Stimulated activated CD4-positive, alpha-beta T cell treated with anti-CD3 and anti-CD28 coated beads, Interleukin-15, amount 100 ng/mL, for 24 hours (primary cell): ENCODE results near the gene TNS3.
A peak's percentile ranks its signal among the peaks of the same experiment; 100 is the strongest.

Source experiments
- DNase-seq: peaks from one replicate; pipeline ENCODE4 v3.0.0-alpha.2; 2020

The TNS3 gene

DNA sequence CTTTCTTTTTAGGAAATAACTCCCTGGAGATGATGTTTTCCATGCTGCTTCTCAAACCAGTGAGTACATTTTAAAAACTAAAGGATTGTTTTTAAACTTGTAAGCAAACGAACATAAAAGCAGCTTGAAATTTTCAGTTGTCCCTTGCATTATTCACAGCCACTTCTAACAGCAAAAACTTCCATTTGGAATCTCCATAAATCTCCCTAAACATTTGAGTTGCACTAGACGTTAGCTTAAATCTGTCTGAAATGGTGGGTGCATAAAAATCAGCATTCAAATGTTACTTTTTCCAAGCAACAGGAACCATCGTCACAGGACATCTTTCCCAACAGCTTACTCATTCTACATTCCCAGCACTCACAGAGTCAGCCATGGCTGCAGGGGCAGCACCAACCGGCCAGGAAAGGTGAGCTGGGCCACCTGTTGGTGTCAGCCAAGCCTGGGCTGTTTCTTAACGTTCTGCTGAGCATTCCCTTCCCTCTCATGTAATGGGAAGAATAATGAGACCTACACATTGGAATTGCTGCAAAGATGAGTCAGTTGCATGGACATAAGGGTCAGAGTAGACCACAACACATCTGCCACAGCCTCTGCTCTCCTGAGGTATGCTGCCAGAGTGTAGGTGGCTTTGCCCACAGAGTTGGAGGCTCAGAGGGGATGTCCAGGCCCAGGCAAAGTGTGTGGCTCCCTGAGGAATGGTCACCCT lies 163.2 kb downstream of the TNS3 start:
- DNase-seq: no peak

DNA sequence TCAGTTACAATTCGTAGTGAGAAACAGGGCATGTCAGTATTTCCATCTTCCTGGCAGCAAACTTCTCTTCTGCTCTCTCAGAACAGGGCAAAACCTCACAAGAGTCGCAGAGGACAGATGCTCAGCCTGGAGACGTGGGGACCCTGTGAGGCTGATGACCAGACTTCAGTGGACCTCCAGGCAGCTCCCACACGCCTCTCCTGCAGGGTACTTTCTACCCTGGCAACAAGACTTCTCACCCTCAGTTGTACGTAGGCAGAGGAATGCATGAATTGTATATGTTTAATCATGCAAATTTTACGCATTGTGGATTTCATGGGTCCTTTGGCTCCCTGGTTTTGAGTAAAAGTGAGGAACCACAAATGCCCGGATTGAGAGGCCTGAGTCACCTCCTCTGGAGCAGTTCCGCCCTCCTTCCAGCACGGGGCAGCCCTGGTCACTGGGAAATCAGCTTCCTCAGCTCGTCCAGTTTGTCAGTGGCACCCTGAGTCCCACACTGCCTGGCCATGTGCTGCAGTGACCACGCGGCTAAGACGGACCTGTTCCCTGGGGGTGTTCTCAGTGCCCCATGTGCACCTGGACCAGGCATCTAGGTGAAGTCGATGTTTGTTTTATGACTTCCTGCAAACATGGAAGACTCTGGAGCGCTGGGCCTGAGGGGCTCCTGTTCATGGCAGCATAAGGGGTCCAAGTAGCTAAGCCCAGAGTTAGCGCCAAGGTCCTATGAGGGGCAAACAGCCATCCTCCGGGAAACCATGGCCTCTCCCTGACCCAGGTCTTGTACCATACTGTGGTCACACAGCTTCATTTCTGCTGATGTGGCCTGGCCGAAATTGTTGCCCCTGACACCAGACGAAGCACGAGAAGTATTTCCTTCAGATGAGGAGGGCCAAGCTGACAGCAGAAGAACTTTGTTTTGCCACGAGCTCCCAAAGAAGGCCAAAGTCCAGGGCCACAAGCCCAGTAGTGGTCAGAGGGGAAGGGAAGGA lies 165.1 kb downstream of the TNS3 start:
- DNase-seq: no peak

DNA sequence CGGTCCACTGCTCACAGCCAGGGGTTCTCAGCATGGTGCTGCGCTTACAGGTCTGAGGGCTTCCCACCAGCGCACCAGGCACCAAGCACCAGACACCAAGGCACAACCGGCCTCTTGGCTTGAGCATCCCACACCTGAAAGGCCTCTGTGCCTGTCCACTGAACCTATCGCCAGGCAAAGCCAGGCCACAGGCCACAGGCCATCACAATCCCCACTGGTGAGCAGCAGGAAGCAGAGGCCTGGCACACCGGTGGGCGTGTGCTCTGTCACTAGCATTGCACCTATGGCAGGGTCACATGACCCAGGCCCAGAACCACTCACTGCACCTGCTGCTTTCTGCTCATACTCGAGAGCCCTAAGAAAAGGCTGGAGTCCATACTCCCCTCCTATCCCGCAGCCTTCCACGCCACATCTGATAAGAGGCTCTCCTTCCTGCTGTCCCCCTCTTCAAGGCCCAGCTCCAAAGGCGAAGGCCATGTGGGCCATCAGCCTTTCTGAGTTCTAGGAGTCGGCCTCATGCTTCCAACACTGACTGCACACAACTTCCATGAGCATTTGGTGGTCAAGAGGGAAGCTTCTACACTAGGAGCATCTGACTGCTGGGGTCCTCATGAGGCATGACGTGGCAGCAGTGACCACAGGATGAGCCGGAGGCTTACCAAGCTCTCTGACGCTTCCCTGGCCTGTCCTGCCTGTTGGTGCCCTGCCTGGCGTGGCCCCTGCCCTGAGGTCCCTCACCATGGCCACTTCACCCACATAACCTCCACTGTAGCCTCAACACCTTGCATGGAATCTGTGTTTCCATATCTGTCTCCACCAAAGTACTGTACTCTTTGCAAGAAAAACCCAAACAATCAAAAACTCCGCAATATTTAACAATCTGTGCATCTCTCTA lies 166.3 kb downstream of the TNS3 start:
- DNase-seq: no peak

DNA sequence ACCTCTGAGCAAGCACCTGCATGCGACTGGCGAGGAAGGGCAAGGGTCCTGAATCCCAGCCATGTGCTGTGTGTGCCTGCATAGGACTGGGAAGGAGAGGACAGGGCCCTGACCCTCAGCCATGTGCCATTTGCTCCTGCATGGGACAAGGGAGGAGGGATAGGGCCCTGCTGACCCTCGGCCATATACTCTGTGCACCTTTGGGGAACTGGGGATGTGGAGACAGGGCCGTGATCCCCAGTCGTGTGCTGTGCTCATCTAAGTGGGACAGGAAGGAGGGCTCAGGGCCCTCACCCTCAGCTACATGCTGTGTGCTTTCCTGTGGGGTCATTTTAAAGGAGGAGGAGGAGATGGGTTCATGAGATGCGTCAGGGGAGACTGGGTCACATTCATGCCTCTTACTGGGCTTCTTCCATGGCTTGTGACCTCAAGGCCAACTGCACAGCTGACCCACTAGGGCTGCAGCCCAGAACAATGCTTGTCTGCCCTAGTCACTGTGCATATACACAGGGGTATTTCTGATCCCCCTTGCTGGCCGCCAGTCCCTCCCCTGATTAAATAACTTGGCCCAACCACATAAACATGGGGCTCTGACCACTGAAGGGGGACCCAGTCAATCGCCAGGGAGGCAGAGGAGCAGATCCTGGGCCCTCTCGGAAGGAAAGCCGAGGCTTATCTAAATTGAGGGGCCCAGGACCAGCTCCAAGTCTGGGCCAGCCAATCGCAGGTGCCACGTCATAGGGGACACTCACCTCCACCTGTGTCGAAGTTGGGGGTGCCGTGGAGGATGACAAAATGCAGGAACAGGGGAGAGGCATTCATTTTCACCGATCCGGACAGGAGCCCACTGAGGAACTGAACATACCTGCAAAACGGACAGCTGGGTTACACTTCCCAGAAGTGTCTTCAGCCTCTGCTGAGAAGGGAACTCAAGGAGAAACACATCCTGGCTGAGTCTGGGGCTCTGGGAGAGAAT lies 167.3 kb downstream of the TNS3 start:
- DNase-seq: no peak

DNA sequence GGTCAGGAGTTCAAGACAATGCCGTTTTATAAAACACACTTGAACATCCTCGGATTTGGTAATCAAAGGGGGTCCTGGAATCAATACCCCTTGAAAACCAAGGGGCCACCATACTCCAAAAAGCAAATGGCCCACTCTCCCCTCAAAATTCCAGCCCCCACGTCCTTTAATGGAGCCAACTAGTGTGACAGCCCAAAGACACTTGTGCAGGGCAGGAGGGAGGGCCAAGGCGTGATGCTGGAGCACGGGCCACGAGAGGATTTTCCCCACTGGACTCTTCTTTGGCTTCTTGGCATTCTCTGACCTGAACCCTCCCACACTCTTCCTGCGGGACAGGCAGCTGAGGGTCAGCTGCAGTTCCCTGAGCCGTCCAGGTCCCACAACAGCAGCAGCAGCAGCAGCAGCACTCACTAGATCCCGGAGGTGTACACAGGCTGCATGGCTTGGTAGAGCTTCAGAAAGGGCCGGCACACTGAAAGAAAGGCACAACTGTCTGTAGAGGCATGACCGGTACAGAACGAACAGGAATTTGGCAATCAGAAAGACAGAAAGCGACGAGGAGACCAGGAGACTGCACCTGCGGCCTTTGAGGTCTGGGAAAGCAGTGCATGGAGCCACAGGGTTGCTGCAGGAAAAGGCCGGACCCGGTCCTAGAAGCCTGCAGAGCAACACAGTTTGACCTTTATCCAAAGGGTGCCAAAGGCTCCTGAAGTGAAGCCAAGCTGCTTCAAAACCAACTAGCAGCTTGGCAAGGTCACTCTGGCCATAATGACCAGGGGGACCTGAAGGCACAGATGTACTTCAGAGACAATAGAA lies 168.2 kb downstream of the TNS3 start:
- DNase-seq: no peak

DNA sequence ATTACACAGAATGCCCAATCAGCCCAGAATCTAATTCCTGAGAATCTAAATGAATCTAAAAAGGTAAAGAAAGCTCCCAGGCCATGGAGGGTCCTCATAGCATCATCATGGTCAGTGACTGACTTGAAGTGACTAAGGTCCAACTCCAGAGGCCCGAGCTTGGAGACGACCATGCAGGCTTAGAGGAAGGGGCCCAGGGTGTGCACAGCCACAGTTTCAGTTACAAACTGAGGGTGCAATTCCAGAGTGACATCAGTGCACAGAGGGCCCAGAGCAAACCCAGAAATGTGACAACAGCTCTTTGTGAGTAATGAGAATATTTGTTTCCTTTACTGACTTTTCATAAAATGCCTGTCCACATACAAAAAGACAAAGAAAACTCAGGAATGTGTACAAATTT lies 170.0 kb downstream of the TNS3 start:
- DNase-seq: no peak

DNA sequence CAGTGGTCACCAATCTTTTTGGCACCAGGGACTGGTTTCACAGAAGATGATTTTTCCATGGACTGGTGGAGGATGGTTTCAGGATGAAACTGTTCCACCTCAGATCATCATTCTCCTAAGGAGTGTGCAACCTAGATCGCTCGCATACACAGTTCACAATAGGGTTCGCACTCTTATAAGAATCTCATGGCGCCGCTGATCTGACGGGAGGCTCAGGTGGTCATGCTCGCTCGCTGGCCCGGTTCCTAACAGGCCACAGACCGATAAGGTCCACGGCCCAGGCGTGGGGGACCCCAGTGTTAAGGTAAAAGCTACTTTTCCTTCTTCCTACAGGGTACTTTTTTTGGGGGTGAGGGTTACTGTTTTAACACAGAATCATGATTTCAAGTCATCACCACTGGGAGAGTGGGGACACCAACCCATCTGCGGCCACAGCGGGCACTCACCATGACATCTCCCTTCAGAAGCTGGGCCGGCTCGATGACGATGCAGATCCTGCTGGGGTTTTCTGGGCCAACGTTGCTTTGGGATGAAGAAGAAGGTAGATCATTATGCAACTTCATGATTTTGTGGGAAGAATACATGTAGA lies 170.5 kb downstream of the TNS3 start:
- no peak for DNase-seq

DNA sequence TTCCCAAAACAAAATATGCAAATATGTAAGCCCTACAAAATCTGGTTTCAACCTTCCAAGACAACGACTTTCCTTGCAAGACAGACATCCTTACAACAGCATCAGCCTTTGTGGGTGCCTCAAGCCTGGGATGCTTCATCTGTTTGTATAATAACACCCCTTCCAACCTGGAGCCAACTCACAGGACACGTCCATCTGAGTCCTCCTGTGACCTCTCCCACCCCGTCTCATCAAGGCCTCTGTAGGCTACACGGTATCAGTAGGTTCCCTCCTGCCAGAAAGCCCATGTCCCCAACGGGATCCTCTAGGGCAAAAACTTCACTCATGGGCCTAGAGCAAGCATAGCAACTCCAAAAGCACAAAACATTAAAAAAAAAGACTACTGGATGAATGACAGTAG lies 173.2 kb downstream of the TNS3 start:
- DNase-seq: no peak

DNA sequence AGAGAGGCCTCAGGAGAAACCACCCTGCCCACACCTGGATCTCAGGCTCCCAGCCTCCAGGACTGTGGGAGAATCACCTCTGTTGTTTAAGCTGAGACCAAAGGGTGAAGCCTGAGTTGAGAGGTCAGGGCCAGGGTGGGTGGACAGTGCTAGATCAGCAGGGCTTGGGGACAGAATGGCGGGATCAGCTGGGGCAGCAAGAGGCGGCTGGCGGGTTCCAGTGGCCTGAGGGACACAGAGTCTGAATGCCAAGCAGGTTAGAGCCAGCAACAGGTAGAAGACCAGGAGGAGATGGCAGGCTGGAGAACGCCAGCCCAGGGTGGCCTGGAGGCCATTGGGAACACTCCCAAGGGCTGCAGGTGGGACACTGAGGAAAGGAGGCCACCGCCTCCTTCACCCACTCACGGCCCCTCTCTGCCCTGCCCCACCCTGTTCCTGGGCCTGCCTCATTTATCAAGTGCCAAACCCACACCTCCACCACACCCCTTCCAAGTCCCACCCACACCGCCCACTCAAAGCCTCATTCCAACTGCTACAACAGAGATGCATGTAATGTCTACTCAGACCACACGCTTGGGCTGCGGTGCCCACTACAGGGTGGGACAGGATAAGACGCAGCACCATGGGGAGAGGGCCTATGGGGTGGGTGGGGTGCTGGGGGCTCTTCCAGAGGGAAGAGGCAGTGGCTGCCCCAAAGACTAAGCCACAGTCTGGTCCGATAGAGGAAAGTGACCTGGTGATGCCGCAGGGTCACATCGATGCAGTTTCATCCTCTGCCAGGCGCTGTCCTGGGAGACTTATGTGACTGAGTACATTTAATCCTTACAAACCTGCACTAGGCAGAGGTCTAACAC lies 173.9 kb downstream of the TNS3 start:
- DNase-seq: peak; percentile 6

DNA sequence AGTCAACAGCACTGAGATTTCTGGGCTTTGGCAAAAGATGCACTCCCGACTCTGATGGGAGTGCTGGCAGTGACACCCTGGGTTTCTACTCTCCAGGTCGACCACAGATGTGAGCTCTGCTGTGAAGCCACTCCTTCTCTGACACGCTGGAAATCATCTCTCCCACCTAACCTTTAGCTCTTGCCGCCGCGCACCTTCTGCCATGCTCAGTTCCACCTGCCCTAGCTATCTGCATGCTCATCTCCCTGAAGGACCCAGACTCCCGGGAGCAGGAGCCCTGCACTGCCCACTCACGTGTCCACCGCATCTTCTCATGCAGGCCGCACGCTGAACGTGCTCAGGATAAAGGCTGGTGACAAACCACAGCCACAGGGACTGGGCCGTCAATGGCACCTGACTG lies 174.8 kb downstream of the TNS3 start:
- no peak for DNase-seq

DNA sequence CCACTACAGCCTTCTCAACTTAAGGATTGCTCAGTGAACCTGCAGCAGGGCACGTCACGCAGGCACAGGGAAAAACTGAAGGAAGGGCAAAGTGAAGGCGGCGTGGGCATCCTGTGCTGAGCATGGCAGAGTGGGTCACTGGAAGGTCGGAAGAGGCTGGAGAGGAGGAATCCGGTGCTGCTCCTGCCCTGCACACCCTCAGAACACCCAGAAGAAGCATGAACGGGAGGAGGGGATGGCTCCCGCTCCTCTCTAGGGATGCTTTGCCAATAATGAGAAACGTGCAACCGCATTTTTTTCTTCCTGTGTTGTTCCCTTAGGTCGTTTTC lies 175.1 kb downstream of the TNS3 start:
- no peak for DNase-seq

DNA sequence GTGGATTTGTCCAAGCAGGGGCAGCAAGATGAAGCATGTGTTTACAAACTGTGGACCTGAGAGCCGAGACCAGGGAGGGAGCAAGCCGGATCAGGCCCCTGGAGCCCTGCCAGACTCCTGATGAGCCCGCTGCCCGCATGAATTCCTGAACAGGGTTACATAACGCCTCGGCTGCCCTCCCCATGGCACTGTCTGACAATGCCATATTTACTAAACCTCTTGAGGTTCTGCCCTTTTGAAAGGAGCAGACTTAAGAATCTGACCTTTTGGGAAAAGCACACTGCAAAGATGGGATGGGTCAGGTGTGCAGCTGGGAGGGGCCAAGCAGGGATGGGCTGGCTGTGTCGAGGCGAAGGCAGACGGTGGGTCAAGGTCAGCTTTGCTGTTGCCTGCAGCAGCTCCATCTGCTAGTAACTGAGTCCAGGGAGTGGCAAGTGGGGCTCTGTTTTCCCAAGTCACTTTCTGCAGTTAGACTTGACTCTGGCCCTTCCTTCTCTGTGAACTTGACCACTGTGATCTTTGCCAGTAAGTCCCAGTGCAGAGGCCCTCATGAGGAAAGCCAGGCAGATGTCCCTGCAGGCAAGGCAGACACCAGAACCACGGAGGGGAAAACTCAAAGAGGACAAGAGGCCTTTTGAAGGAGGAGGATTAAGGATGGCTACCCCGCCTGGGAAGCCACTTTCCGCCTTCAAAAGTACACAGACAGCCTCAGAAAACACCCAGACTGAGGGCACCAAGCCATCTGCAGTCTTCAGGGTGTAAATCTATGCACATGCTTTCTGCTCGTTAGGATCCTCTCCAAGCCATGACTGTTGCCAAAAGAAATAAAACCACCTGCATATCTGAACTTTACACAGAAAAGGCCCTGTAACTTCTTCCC lies 175.8 kb downstream of the TNS3 start:
- DNase-seq: no peak

DNA sequence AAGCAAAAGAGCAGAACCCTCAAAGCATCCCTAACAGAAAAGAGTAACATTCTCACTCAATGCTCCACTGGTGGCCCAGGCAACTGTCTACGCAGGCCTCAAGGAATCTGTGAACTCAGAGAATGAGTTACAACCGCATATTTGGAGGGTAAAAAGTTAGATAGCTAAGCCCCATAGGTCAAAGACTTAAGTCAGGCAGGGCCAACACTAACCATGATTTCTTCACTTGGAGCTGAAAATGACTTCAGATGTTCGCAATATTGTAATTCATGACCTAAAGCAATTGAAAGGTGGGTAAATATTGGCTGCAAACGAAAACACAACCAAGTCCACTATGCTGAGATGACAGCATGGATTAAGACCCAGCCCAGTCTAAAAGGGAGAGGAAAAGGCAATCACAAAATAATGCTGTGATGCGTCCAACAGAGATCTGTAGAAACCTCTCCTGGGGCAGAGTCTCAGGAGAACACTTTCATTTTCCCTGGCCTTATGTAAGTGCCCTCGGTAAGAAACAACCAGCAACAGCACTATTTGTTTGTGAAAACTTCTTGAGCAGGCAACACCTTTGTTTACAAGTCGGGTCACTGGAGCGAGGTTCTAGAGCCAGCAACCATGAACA lies 176.5 kb downstream of the TNS3 start:
- DNase-seq: no peak

DNA sequence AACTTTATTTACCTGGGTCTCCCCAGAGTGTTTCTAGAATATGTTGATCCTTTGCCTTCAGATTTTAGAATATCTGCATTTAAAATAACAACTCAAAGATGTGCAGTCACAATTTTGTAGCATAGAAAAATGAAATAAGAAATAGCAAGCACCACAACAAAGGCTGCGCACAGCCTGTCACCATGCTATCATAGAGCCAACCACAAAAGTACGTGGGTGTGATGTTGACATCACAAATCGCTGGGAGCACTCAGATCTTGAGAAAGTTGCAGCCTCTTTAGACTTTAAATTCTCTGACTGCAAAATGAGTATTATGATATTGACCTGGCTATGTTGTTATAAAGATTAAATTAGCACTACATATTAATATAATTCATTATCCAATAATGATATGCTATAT lies 177.9 kb downstream of the TNS3 start:
- DNase-seq: peak; percentile 37

DNA sequence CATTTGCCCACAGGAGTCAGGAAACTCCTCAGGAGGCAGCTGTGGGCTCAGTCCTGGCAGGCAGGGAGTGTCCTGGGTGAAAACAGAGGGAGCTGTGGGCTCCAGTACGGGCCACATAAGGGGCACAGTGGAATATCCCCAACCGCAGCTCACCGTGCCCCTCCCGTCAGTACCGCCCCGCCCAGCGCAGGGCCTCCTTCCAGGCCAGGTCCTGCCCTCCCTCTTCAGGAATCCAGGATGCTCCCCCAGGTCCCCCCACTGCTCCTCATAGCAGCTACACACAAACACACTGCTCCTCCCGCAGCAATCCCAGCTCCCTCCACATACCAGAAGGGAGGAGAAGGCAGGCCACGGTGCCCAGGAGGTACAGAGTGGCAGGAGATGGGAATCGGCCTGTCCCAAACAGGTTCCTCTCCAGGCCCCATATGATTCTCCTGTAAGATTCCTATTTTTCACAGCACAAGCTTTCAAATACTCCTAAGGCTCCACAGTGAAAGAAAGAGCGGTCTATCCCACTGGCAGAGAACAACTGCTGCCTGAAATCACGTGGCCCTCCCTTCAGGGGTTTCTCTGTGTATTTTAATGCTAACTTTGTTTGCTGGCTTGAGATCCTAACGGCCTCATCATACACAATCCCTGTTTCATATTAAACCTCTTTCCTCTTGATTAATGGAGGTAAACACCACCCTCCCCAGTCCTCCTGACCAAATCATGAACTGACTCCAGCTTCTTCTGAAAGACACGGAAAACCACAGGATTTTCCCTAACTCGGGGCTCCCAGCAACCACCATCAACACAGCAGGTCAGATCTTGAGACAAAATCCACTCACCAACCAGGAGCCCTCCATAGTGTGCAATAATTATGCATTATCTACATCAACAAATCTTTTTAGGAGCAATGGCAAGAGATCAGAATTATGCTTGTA lies 178.7 kb downstream of the TNS3 start:
- DNase-seq: no peak

DNA sequence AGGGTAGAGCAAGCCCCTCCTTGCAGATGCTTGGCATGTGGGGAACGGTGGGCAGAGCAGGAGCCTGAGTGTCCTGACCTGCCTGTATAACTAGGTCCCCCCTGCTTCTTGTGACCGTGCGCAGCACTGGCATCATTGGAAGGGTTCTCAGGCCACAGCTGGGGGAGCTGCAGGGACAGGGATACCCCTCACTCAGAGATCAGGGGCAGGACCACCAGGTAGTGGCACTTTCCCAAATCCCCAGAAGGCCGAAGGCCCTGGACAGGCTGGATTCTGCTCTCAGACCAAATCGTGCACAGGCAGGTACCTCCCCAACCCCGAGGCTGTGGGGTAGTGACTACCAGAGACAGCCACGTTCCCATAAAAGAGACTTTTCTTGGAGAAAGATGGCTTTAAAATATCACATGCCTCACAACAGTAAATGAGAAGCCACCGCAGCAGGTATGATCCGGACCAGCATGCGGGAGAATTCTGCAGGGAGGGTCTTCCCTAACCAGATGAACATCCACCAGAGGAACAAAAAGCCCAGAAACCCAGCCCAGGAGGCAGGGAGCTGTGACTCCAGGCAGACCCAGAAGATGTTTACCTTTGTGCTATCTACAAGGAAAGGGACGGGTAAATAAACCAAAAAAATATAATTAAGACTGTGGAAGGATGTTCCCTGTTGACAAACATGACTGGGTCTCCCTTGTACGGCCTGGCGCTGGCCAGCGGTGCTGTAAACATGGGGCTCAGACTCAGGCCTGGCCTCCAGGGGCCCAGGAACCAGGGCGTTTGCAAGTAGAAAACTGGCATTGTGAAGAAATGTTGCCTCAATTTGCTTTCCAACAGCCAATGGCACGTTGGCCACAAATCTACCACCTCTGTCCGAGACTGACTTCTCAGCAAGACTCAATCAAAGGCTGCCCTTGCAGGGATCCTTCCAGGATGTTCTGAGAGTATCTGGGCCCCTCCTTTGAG lies 180.0 kb downstream of the TNS3 start:
- DNase-seq: no peak
